GM12873 (cell line): ENCODE results near the gene SPECC1.

ENCODE experiments used
- CTCF ChIP-seq: IDR thresholded peaks from 2 replicates; pipeline ENCODE4 v1.5.1; 2012; ENCODE audit warnings: low read depth, mild to moderate bottlenecking, moderate library complexity, low read length, control low read depth; ENCODE audit not compliant: insufficient read depth; ENCODE audit errors: missing control alignments

SPECC1 gene

GRCh38 chr17:20043021-20043420 lies 33.9 kb downstream of the SPECC1 start:
- TF ChIP-seq CTCF, result no peak

- no peak for TF ChIP-seq CTCF
Observed at GRCh38 chr17:20045476-20045875, 36.3 kb downstream of the SPECC1 start.

- TF ChIP-seq CTCF, result no peak
Observed at GRCh38 chr17:20046629-20047028, 37.5 kb downstream of the SPECC1 start.

- no peak for TF ChIP-seq CTCF
Observed at GRCh38 chr17:20051624-20052023, 42.5 kb downstream of the SPECC1 start.

GRCh38 chr17:20053361-20053964 lies 44.3 kb downstream of the SPECC1 start:
- no peak for TF ChIP-seq CTCF

GRCh38 chr17:20059728-20060188 lies 50.6 kb downstream of the SPECC1 start:
- TF ChIP-seq CTCF, result no peak

GRCh38 chr17:20063665-20064648 lies 54.8 kb downstream of the SPECC1 start:
- no peak for TF ChIP-seq CTCF
